ENCODE measurements around the gene CRTAC1. TPM values are rescaled to one million over a fixed set of nuclear protein-coding genes. Genes with fewer than 3 reads are reported as not detected.

The CRTAC1 gene
- total RNA-seq, 1 donor from 2014 or later: 0.37 TPM

- H3K9me3 Mint-ChIP-seq (ENCODE audit: low read depth): peaks cover 5% of the 10 kb centered on the region
- no peak for TF ChIP-seq CTCF (IDR thresholded peaks at IDR 0.05)
- no peak overlapping the region for H3K4me3 Mint-ChIP-seq (ENCODE audit: unreplicated experiment)
- H3K36me3 Mint-ChIP-seq (ENCODE audit: low read depth): no peaks in the 10 kb centered on the region
- H3K4me1 Mint-ChIP-seq (ENCODE audit: low read depth): peaks cover 8% of the 10 kb centered on the region
- H3K27ac Mint-ChIP-seq (ENCODE audit: unreplicated experiment): no peak overlapping the region
- H3K27me3 Mint-ChIP-seq (ENCODE audit: low read depth): peaks cover 56% of the 10 kb centered on the region
- DNase-seq (ENCODE audit: low spot score): no peak
Measured at GRCh38 chr10:97854743-97855142, 175.7 kb downstream of the CRTAC1 start.

GRCh38 chr10:97852840-97853405 is 177.5 kb downstream of the CRTAC1 start:
- Mint-ChIP-seq H3K4me3 (ENCODE audit: unreplicated experiment) (no peak overlapping the region), H3K9me3 (ENCODE audit: low read depth) (peaks cover 5% of the 10 kb centered on the region), H3K4me1 (ENCODE audit: low read depth) (peaks cover 14% of the 10 kb centered on the region), H3K27ac (ENCODE audit: unreplicated experiment) (no peak overlapping the region), H3K36me3 (ENCODE audit: low read depth) (no peaks in the 10 kb centered on the region), H3K27me3 (ENCODE audit: low read depth) (peaks cover 51% of the 10 kb centered on the region)
- no peak for TF ChIP-seq CTCF (IDR thresholded peaks at IDR 0.05)
- DNase-seq (ENCODE audit: low spot score): no peak

- peaks cover 5% of the 10 kb centered on the region for H3K9me3 Mint-ChIP-seq (ENCODE audit: low read depth)
- no peak overlapping the region for H3K27ac Mint-ChIP-seq (ENCODE audit: unreplicated experiment)
- H3K27me3 Mint-ChIP-seq (ENCODE audit: low read depth): peaks cover 52% of the 10 kb centered on the region
- DNase-seq (ENCODE audit: low spot score): no peak
- H3K4me1 Mint-ChIP-seq (ENCODE audit: low read depth): peaks cover 14% of the 10 kb centered on the region
- no peak overlapping the region for H3K4me3 Mint-ChIP-seq (ENCODE audit: unreplicated experiment)
- no peaks in the 10 kb centered on the region for H3K36me3 Mint-ChIP-seq (ENCODE audit: low read depth)
- TF ChIP-seq CTCF (IDR thresholded peaks at IDR 0.05): no peak
Measured at GRCh38 chr10:97852277-97852676, 178.1 kb downstream of the CRTAC1 start.

- no peak overlapping the region for H3K4me3 Mint-ChIP-seq (ENCODE audit: unreplicated experiment)
- no peak for DNase-seq (ENCODE audit: low spot score)
- H3K4me1 Mint-ChIP-seq (ENCODE audit: low read depth): peaks cover 14% of the 10 kb centered on the region
- H3K27ac Mint-ChIP-seq (ENCODE audit: unreplicated experiment): no peak overlapping the region
- H3K9me3 Mint-ChIP-seq (ENCODE audit: low read depth): no peaks in the 10 kb centered on the region
- no peaks in the 10 kb centered on the region for H3K36me3 Mint-ChIP-seq (ENCODE audit: low read depth)
- peaks cover 53% of the 10 kb centered on the region for H3K27me3 Mint-ChIP-seq (ENCODE audit: low read depth)
- TF ChIP-seq CTCF (IDR thresholded peaks at IDR 0.05): no peak
Measured at GRCh38 chr10:97851341-97852001, 178.9 kb downstream of the CRTAC1 start.

- H3K27me3 Mint-ChIP-seq (ENCODE audit: low read depth): peaks cover 49% of the 10 kb centered on the region
- no peak overlapping the region for H3K27ac Mint-ChIP-seq (ENCODE audit: unreplicated experiment)
- H3K4me3 Mint-ChIP-seq (ENCODE audit: unreplicated experiment): no peak overlapping the region
- H3K36me3 Mint-ChIP-seq (ENCODE audit: low read depth): no peaks in the 10 kb centered on the region
- DNase-seq (ENCODE audit: low spot score): no peak
- H3K4me1 Mint-ChIP-seq (ENCODE audit: low read depth): peaks cover 14% of the 10 kb centered on the region
- no peaks in the 10 kb centered on the region for H3K9me3 Mint-ChIP-seq (ENCODE audit: low read depth)
- no peak for TF ChIP-seq CTCF (IDR thresholded peaks at IDR 0.05)
Measured at GRCh38 chr10:97850446-97850845, 180.0 kb downstream of the CRTAC1 start.
